Spleen (tissue), 11 donors: ENCODE data around the gene LRRC8B. TPM values are rescaled to one million over a fixed set of nuclear protein-coding genes. Genes with fewer than 3 reads are reported as not detected.
"Not testable (repeated sequence)": the region's sequence is repeated elsewhere in the genome, so short reads cannot be mapped to it uniquely, and the experiment has no call there.

Experiments used
- DNase-seq: peaks from one replicate; pipeline ENCODE4 v3.0.0-alpha.2; 2020
- H3K27ac ChIP-seq, 8 donors: fragments of 200-600 bp; sonication (generic) in 7 of 8; 1 replicate in 4 of 8; 2 replicates in 4 of 8; pipeline versions ENCODE4 v1.5.0 to v1.8.0; 2016 to 2021; ENCODE audit warnings: inconsistent platforms in 4 of 8, mild to moderate bottlenecking in 4 of 8, moderate library complexity in 1 of 8
- H3K27me3 ChIP-seq, 7 donors: fragments of 200-600 bp; sonication (generic) in 6 of 7; replicated peaks in 1 of 7; 1 replicate in 4 of 7; 2 replicates in 3 of 7; pipeline versions ENCODE4 v1.5.0 to v1.8.0; 2016 to 2021; ENCODE audit warnings: inconsistent platforms in 3 of 7, mild to moderate bottlenecking in 1 of 7
- H3K36me3 ChIP-seq, 6 donors: fragments of 200-600 bp; sonication (generic) in 5 of 6; 1 replicate in 4 of 6; 2 replicates in 2 of 6; pipeline versions ENCODE4 v1.5.0 to v1.8.0; 2016 to 2021; ENCODE audit warnings: inconsistent platforms in 2 of 6
- H3K4me1 ChIP-seq, 6 donors: fragments of 200-600 bp; sonication (generic) in 5 of 6; 1 replicate in 3 of 6; 2 replicates in 3 of 6; pipeline versions ENCODE4 v1.5.0 to v1.8.0; 2016 to 2021; ENCODE audit warnings: inconsistent platforms in 3 of 6
- H3K4me3 ChIP-seq, 8 donors: fragments of 200-600 bp; sonication (generic) in 7 of 8; 1 replicate in 4 of 8; 2 replicates in 4 of 8; pipeline versions ENCODE4 v1.5.0 to v1.8.0; 2016 to 2021; ENCODE audit warnings: inconsistent platforms in 4 of 8, mild to moderate bottlenecking in 4 of 8, moderate library complexity in 2 of 8
- H3K9me3 ChIP-seq, 8 donors: fragments of 200-600 bp; sonication (generic) in 7 of 8; 1 replicate in 4 of 8; 2 replicates in 4 of 8; pipeline versions ENCODE4 v1.5.0 to v1.8.0; 2016 to 2021; ENCODE audit warnings: inconsistent platforms in 4 of 8
- CTCF ChIP-seq, 11 experiments: fragments of 200-600 bp in 7 of 11; fragments of 450-650 bp in 4 of 11; sonication (generic) in 4 of 11; IDR thresholded peaks in 8 of 11; conservative IDR thresholded peaks in 3 of 11; 1 replicate in 7 of 11; 2 replicates in 4 of 11; pipeline versions ENCODE4 v1.4.0 to v1.8.0; 2016 to 2021; ENCODE audit warnings: antibody characterized with exemption in 11 of 11, inconsistent platforms in 4 of 11, mild to moderate bottlenecking in 1 of 11
- POLR2A ChIP-seq, 3 donors: fragments of 450-650 bp; IDR thresholded peaks; one replicate each; pipeline ENCODE4 v1.5.1; 2017; ENCODE audit warnings: antibody characterized with exemption in 3 of 3, mild to moderate bottlenecking in 1 of 3
- POLR2AphosphoS5 ChIP-seq, 3 donors: sonication (generic); formaldehyde crosslinking; IDR thresholded peaks; one replicate each; pipeline ENCODE4 v1.5.1; 2017; ENCODE audit warnings: antibody characterized with exemption in 3 of 3
- WGBS, 5 donors: extraction: QIAGEN DNeasy Blood & Tissue Kit in 3 of 5; methylation state at CpG; one replicate each; pipeline versions ENCODE4 v1.1.5 to v1.1.7; 2013 to 2018; 5-methylcytosine and 5-hydroxymethylcytosine counted together
- intact Hi-C: fragments of 100-400 bp; cut with DNase I; formaldehyde crosslinking; loops from one replicate; pipeline ENCODE4 v1.15.0; 2023; ENCODE audit warnings: low total_unique reads
- polyA plus RNA-seq, 3 donors: library from polyadenylated mRNA; stranded (reverse); fragments of 200-250 nt; gene quantifications; one replicate each; pipeline ENCODE4 v1.2.1, GENCODE V29; 2013
- total RNA-seq, 7 donors: library from RNA; depleted of rRNA in 3 of 7; stranded (reverse); fragments of >200 nt in 3 of 7; fragmentation: NEBNext Ultra II Directional in 4 of 7; extraction: Animal tissue kit (Norgen Biotek cat#: 25700) in 4 of 7; gene quantifications; one replicate each; pipeline versions ENCODE4 v1.1.0 to v1.2.1, GENCODE V29; 2016 to 2021
- donor health status: healthy with polysubstance abuse.
- donor health status: DM: no; HTN: no; CAD: no; lungs with moderate emphysema.
- donor health status: DM: no; HTN: no; CAD: no.
- donor health status: Bipolar disorder and iron deficiency.
- donor health status: healthy.
- donor health status: DM: no; HTN: no; CAD: no.
- donor health status: DM: yes; HTN: yes; CAD: no.

Gene LRRC8B
- total and polyA plus RNA-seq, 10 donors = 1.7 to 22.5 (median 13.1) TPM

- Histone ChIP-seq H3K27me3 (no peaks in the 10 kb centered on the region), H3K4me1 (peaks cover 0 to 5% (median 0%) of the 10 kb centered on the region in 6 donors), H3K36me3 (peaks cover 0 to 41% (median 14%) of the 10 kb centered on the region in 6 donors), H3K9me3 (no peaks in the 10 kb centered on the region), H3K4me3 (no peak overlapping the region), H3K27ac (no peak overlapping the region)
- TF ChIP-seq CTCF (IDR thresholded peaks at IDR 0.05 in 8 of 11, conservative IDR thresholded peaks at IDR 0.05 in 3 of 11) (no peak), POLR2A (IDR thresholded peaks at IDR 0.05) (no peak), POLR2AphosphoS5 (IDR thresholded peaks at IDR 0.05) (no peak)
- 94 to 97% (median 95%) methylated on average over 4 of the region's 4 CpGs for WGBS, 5 donors
- no peak for DNase-seq
- intact Hi-C loops = no loop called here
These were observed 63.1 kb downstream of the LRRC8B start for GRCh38 chr1:89587729-89588161.

GRCh38 chr1:89588480-89588879 is 63.9 kb downstream of the LRRC8B start:
- no peak overlapping the region for H3K27ac ChIP-seq
- H3K4me1 ChIP-seq = peaks cover 0 to 12% (median 0%) of the 10 kb centered on the region in 6 donors
- H3K27me3 ChIP-seq = no peaks in the 10 kb centered on the region
- peaks cover 0 to 39% (median 9%) of the 10 kb centered on the region in 6 donors for H3K36me3 ChIP-seq
- TF ChIP-seq CTCF (IDR thresholded peaks at IDR 0.05 in 8 of 11, conservative IDR thresholded peaks at IDR 0.05 in 3 of 11) (no peak), POLR2A (IDR thresholded peaks at IDR 0.05) (no peak), POLR2AphosphoS5 (IDR thresholded peaks at IDR 0.05) (no peak)
- intact Hi-C loops = no loop called here
- 97 to 100% (median 100%) methylated on average over 1 of the region's 1 CpG for WGBS, 5 donors
- no peak for DNase-seq
- no peaks in the 10 kb centered on the region for H3K9me3 ChIP-seq
- no peak overlapping the region for H3K4me3 ChIP-seq

GRCh38 chr1:89589515-89589914 is 64.9 kb downstream of the LRRC8B start:
- peaks cover 0 to 29% (median 2%) of the 10 kb centered on the region in 6 donors for H3K36me3 ChIP-seq
- no peak for DNase-seq
- whole genome bisulfite sequencing, 5 donors = 67 to 88% (median 83%) methylated on average over 1 of the region's 1 CpG
- H3K27me3 ChIP-seq = no peaks in the 10 kb centered on the region
- intact Hi-C loops = no loop called here
- H3K9me3 ChIP-seq = no peaks in the 10 kb centered on the region
- H3K4me1 ChIP-seq = peaks cover 0 to 14% (median 0%) of the 10 kb centered on the region in 6 donors
- TF ChIP-seq CTCF (IDR thresholded peaks at IDR 0.05 in 8 of 11, conservative IDR thresholded peaks at IDR 0.05 in 3 of 11) (no peak), POLR2A (IDR thresholded peaks at IDR 0.05) (no peak), POLR2AphosphoS5 (IDR thresholded peaks at IDR 0.05) (no peak)
- H3K4me3 ChIP-seq = no peak overlapping the region
- H3K27ac ChIP-seq = no peak overlapping the region

- H3K27ac ChIP-seq = no peak overlapping the region
- 76 to 90% (median 77%) methylated on average over 6 of the region's 6 CpGs for WGBS, 5 donors
- DNase-seq = no peak
These were observed 65.9 kb downstream of the LRRC8B start for GRCh38 chr1:89590341-89591080.

GRCh38 chr1:89592861-89593302 is 68.3 kb downstream of the LRRC8B start:
- DNase-seq, H3K4me3 ChIP-seq, H3K9me3 ChIP-seq, H3K27me3 ChIP-seq: not testable (repeated sequence)
- H3K4me1 ChIP-seq = peaks cover 0 to 14% (median 0%) of the 10 kb centered on the region in 6 donors
- peak overlapping the region in 1 of 8 donors; percentile 22 for H3K27ac ChIP-seq
- peaks cover 0 to 13% (median 0%) of the 10 kb centered on the region in 6 donors for H3K36me3 ChIP-seq
- 62 to 91% (median 76%) methylated on average over 13 of the region's 13 CpGs for WGBS, 5 donors
- intact Hi-C loops = loop anchor here (10.0 kb wide), 1 partner anchor 68 kb away; the partner anchor contains the start of gene LRRC8B

More at GRCh38 chr1:89590341-89591080, 65.9 kb downstream of the LRRC8B start:
- no peaks in the 10 kb centered on the region for H3K27me3 ChIP-seq
- intact Hi-C loops = loop anchor here (10.0 kb wide), 1 partner anchor 66 kb away; the partner anchor contains the start of gene LRRC8B
- H3K9me3 ChIP-seq = no peaks in the 10 kb centered on the region
- TF ChIP-seq POLR2A (IDR thresholded peaks at IDR 0.05) (no peak), POLR2AphosphoS5 (IDR thresholded peaks at IDR 0.05) (no peak), CTCF (IDR thresholded peaks at IDR 0.05 in 8 of 11, conservative IDR thresholded peaks at IDR 0.05 in 3 of 11) (no peak)
- H3K4me1 ChIP-seq = peaks cover 0 to 14% (median 0%) of the 10 kb centered on the region in 6 donors
- H3K36me3 ChIP-seq = peaks cover 0 to 19% (median 0%) of the 10 kb centered on the region in 6 donors
- no peak overlapping the region for H3K4me3 ChIP-seq
